RKO (cell line): Measurements from ENCODE around the gene NR2F1-AS1.
A peak's percentile ranks its signal among the peaks of the same experiment; 100 is the strongest.

Experiments
- DNase-seq: peaks from one replicate; pipeline ENCODE4 v3.0.0-alpha.2; 2016; ENCODE audit warnings: low spot score

NR2F1-AS1 gene

GRCh38 chr5:93580927-93581445 lies at the start of gene NR2F1-AS1:
TSS of gene NR2F1-AS1 (minus strand) at chr5:93581219.
- DNase-seq: no peak

GRCh38 chr5:93626801-93627200 lies 45.8 kb upstream of the NR2F1-AS1 start:
- no peak for DNase-seq

GRCh38 chr5:93623153-93623552 lies 42.1 kb upstream of the NR2F1-AS1 start:
- DNase-seq: no peak

- peak; percentile 88 for DNase-seq
Measured at GRCh38 chr5:93622240-93622885, 41.3 kb upstream of the NR2F1-AS1 start.

GRCh38 chr5:93621327-93621798 lies 40.3 kb upstream of the NR2F1-AS1 start:
- peak; percentile 77 for DNase-seq

GRCh38 chr5:93620487-93621326 lies 39.7 kb upstream of the NR2F1-AS1 start:
- peak; percentile 86 for DNase-seq

- DNase-seq: no peak
Measured at GRCh38 chr5:93616538-93617174, 35.6 kb upstream of the NR2F1-AS1 start.

- no peak for DNase-seq
Measured at GRCh38 chr5:93612855-93613243, 31.8 kb upstream of the NR2F1-AS1 start.

- DNase-seq: no peak
Measured at GRCh38 chr5:93611976-93612854, 31.2 kb upstream of the NR2F1-AS1 start.

- no peak for DNase-seq
Measured at GRCh38 chr5:93611273-93611975, 30.4 kb upstream of the NR2F1-AS1 start.

GRCh38 chr5:93610581-93611272 lies 29.7 kb upstream of the NR2F1-AS1 start:
- DNase-seq: no peak

GRCh38 chr5:93609762-93610161 lies 28.7 kb upstream of the NR2F1-AS1 start:
- no peak for DNase-seq

GRCh38 chr5:93608855-93609254 lies 27.8 kb upstream of the NR2F1-AS1 start:
- DNase-seq: no peak

- DNase-seq: peak; percentile 61
Measured at GRCh38 chr5:93607367-93608258, 26.6 kb upstream of the NR2F1-AS1 start.

- no peak for DNase-seq
Measured at GRCh38 chr5:93606382-93606752, 25.3 kb upstream of the NR2F1-AS1 start.

- DNase-seq: no peak
Measured at GRCh38 chr5:93604644-93605515, 23.9 kb upstream of the NR2F1-AS1 start.

- DNase-seq: no peak
Measured at GRCh38 chr5:93603793-93604643, 23.0 kb upstream of the NR2F1-AS1 start.
